ENCODE results near the gene SORBS2. TPM values are rescaled to one million over a fixed set of nuclear protein-coding genes. Genes with fewer than 3 reads are reported as not detected.

Gene SORBS2
- total RNA-seq, 1 donor, result 1.7 TPM

- no peak overlapping the region for H3K4me3 ChIP-seq (ENCODE audit: low read depth, low read length)
- no peak for DNase-seq (ENCODE audit: low read depth)
- no peak for TF ChIP-seq CTCF (IDR thresholded peaks at IDR 0.05; ENCODE audit: insufficient read depth, low read depth, low read length)
Measured at GRCh38 chr4:185648631-185649030, 163.4 kb downstream of the SORBS2 start.

DNA sequence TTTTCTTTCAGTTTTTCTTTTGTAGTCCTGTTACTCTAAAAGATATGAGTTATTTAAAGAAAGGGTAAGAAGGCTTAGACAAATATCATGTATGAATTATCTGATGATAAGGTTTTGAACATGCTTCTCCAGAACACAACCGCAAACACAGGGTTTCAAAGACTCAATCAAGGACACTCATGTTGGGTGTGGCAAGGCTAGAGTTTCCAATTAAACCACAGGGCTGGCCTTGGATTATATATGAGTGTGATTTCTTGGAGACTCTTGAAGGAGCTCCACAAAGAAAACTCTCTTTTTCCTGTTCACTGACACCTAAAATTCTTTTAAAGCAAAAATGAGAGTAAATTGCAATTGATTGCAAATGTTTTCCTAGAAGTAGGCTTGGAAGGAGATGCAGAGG is 166.6 kb downstream of the SORBS2 start:
- H3K4me3 ChIP-seq (ENCODE audit: low read depth, low read length), result no peak overlapping the region
- no peak for TF ChIP-seq CTCF (IDR thresholded peaks at IDR 0.05; ENCODE audit: insufficient read depth, low read depth, low read length)
- DNase-seq (ENCODE audit: low read depth), result no peak

GRCh38 chr4:185644408-185644807 is 167.6 kb downstream of the SORBS2 start:
- TF ChIP-seq CTCF (IDR thresholded peaks at IDR 0.05; ENCODE audit: insufficient read depth, low read depth, low read length), result no peak
- H3K4me3 ChIP-seq (ENCODE audit: low read depth, low read length), result no peak overlapping the region
- no peak for DNase-seq (ENCODE audit: low read depth)

DNA sequence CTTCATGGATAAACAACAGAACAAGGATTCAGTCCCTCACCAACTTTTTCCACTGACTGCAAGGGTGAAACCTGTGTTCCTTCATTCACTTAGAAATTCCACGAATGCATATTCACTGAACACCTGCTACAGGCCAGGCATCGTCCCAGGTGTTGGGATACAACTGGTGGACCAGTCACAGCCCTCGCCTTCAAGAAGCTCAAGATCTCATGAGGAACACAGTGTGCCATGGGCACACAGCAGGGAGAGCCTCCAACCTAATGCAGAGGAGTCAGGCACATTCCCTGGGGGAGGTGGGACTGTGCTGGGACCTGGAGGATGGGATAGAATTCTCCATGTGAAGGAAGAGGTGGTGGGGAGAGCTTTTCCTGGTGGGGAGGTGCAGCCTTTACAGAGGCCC is 169.1 kb downstream of the SORBS2 start:
- no peak for DNase-seq (ENCODE audit: low read depth)
- TF ChIP-seq CTCF (IDR thresholded peaks at IDR 0.05; ENCODE audit: insufficient read depth, low read depth, low read length), result no peak
- H3K4me3 ChIP-seq (ENCODE audit: low read depth, low read length), result no peak overlapping the region

DNA sequence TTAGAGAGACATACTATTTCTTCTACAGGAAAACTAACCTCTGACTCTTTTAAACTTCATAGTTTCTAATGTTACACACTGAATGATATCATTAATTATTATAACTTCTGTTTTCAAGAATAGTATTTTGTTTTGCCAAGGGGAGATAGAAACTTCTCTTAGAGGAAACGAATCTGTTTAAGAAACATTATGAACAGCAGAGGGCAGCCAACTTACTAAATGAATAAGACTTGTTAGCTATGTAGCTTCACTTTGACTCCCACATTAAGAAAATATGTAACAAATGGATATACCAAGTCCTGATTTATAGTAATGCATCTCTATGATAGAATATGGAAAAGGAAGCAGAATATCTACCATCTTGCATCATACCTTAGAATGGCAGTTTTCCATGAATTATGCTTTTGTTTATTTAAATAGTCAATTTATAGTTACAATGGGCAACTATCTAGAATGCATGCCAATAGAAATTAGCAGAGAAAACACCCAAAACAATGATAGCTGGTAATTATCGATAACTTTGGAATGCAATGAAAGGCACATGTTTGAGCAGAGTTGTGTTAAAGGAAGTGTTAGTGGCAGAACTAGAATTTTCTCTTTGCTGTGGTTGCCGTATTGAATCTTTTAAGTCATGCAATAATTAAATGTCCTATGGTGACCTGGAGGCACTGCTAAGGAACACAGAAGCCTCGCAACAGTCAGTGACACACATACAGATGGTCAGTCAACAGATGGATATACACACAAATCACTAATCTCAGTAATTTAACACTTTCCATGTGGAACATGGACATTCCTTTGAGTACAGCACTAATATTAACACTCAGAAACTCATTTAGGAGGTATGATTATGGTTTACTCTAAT is 171.0 kb downstream of the SORBS2 start:
- DNase-seq (ENCODE audit: low read depth), result peak; percentile 86
- peak; percentile 48 for TF ChIP-seq CTCF (IDR thresholded peaks at IDR 0.05; ENCODE audit: insufficient read depth, low read depth, low read length)
- no peak overlapping the region for H3K4me3 ChIP-seq (ENCODE audit: low read depth, low read length)

GRCh38 chr4:185638548-185639301 is 173.3 kb downstream of the SORBS2 start:
- no peak for TF ChIP-seq CTCF (IDR thresholded peaks at IDR 0.05; ENCODE audit: insufficient read depth, low read depth, low read length)
- DNase-seq (ENCODE audit: low read depth), result no peak
- peak overlapping the region; percentile 5 for H3K4me3 ChIP-seq (ENCODE audit: low read depth, low read length)

All from fibroblast of villous mesenchyme (primary cell).